H7 (cell line): ENCODE results near the gene ZC3H18. TPM values are rescaled to one million over a fixed set of nuclear protein-coding genes. Genes with fewer than 3 reads are reported as not detected.

Experiments
- DNase-seq: peaks from one replicate; pipeline ENCODE4 v3.0.0; 2012
- H3K27me3 ChIP-seq: 2 replicates; pipeline ENCODE4 v1.6.0; 2011; ENCODE audit warnings: mild to moderate bottlenecking, low read length; ENCODE audit not compliant: control insufficient read depth, insufficient read depth
- H3K36me3 ChIP-seq: replicated peaks from 2 replicates; pipeline ENCODE4 v1.5.1; 2011; ENCODE audit warnings: low read length; ENCODE audit not compliant: control insufficient read depth, insufficient read depth
- H3K4me3 ChIP-seq: 2 replicates; pipeline ENCODE4 v1.5.1; 2011; ENCODE audit warnings: low read depth, mild to moderate bottlenecking, control low read depth, low read length, moderate library complexity; ENCODE audit not compliant: insufficient read depth
- total RNA-seq: library from RNA; depleted of rRNA; stranded (reverse); fragments of >200 nt; shearing (Covaris generic); gene quantifications from 2 replicates; pipeline ENCODE4 v1.2.3, GENCODE V29; 2014

Gene ZC3H18
- total RNA-seq, 1 experiment from 2014 or later = 19.5 TPM

DNA sequence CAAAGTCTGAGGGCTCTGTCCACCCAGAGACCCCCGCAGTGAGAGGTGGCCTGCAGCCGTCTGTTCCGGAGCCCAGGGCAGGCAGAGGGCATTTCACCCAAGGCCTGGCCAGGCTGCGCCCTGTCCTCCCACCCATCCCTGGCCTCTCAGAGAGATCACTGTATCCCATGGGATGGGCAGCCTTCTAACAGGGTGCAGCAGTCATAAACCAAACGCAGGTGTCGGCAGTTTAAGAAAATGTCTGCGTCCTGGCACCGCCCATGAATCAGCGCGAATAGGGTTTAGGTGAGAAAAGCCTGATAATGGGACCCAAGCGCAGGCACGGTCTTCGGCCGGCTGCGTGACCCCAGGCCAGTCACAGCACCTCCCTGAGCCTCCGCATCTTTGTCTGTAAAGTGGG, 75.3 kb downstream of the ZC3H18 start:
- H3K4me3 ChIP-seq = no peak overlapping the region
- no peaks in the 10 kb centered on the region for H3K27me3 ChIP-seq
- no peak for DNase-seq
- H3K36me3 ChIP-seq = no peaks in the 10 kb centered on the region

- H3K27me3 ChIP-seq = no peaks in the 10 kb centered on the region
- no peak for DNase-seq
Measured at GRCh38 chr16:88645941-88646340, 75.7 kb downstream of the ZC3H18 start.

DNA sequence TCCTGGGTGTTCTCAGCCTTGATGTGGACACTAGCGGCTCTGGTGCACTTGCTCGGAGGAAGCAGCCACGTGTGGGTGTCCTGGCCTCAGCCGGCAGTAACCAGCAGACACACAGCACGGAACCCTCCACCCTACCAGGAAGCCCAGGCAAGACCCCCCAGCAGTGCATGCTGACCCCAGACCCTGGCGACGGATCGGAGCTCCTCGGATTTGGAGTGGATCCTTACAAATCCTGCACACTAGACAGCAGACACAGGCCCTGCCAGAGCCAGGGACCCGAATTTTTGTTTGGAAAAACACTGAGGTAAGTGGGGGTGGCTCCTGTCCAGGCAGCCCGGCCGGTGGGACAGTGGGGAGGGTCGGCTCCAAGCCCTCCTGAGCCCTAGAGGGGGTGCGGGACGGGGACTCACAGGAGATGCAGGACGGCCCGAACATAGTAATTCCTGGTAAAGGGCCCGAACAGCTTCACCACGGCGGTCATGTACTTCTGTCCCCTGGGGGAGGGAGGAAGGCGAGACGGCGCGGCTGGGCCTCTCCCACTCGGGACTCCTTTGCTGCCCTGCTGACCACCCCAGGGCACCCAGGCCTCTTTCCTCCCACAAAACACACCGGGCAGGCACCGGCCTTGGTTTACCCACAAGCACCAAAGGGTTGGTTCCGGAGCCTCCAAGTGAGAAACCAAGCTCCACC, 76.3 kb downstream of the ZC3H18 start:
- no peaks in the 10 kb centered on the region for H3K36me3 ChIP-seq
- no peak for DNase-seq
- H3K4me3 ChIP-seq = no peak overlapping the region
- H3K27me3 ChIP-seq = no peaks in the 10 kb centered on the region

More at GRCh38 chr16:88645941-88646340, 75.7 kb downstream of the ZC3H18 start:
- no peak overlapping the region for H3K4me3 ChIP-seq
- H3K36me3 ChIP-seq = no peaks in the 10 kb centered on the region

DNA sequence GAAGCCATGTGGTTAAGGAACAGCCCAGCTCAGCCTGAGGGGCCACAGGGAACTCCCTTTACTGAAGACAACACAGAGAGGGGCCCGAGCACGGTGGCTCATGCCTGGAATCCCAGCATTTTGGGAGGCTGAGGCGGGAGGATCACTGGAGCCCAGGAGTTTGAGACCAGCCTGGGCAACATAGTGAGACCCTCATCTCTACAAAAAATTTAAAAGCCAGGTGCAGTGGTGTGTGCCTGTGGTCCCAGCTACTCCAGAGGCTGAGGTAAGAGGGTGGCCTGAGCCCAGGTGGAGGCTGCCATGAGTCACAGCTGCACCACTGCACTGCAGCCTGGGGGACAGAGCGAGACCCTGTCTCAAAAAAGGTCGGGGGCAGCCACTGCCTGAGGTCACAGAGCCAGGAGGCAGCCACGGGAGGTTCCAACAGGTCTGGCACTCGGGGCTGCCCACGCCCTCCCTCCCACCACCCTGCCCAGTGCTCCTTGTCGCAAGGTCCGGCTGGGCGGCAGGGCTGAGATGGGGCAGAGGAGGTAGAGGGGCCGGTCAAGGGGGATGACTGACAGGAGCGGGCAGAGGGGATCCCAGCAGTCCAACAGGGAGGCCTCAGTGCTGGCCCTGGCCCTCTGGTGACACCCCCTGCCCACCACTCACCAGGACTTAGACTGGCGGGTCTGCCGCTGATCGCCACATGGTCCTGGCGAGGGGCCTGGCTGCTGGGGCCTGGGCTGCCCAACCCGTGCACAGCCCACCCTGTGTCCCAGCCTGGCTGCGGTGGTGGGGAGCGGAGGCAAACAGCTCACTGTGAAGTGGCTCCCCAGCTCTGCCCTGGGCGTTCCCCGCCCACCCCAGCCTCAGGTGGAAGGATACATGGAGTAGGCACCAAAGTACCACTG, 77.2 kb downstream of the ZC3H18 start:
- no peaks in the 10 kb centered on the region for H3K27me3 ChIP-seq
- no peaks in the 10 kb centered on the region for H3K36me3 ChIP-seq
- no peak overlapping the region for H3K4me3 ChIP-seq
- no peak for DNase-seq

DNA sequence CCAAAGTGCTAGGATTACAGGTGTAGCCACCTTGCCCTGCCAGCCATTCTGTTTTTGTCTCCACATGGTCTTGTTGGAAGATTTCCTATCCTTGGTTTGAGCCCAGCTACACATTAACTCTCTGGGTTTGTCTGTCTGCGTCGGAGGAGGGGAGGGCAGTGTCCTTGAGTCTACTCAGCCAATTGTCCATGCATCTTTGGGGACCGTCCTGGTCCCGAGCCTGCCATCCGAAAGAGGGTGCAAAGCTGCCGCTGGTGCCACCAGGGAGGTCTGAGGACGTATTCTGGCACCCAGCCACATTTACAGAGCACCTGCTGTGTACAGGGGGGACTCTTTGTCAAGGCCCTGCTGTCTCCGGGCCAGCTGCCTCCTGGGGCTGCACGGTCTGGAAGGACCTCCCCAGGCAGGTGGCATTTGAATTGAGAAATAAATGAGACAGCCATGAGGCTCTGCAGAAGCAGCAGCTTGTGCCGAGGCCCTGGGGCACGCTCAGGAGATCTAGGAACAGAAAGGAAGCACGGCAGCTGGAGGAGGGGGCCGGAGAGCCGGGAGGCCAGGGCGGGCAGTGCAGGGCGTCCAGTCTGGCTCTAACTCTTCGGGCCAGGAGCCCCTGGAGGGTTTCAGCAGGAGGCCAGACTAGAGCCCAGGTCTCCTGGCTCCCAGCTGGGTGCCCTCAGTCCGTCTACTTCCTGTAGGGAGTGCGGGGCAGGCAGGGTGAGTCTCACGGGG, 79.2 kb downstream of the ZC3H18 start:
- peak overlapping the region; percentile 90; the same call in 1 of the 2 replicates for H3K4me3 ChIP-seq
- H3K36me3 ChIP-seq = no peaks in the 10 kb centered on the region; the same call in 1 of the 2 replicates
- H3K27me3 ChIP-seq = no peaks in the 10 kb centered on the region
- no peak for DNase-seq

- Histone ChIP-seq H3K27me3 (no peaks in the 10 kb centered on the region), H3K4me3 (peak overlapping the region; percentile 90), H3K36me3 (peaks cover 2% of the 10 kb centered on the region; the same call in 1 of the 2 replicates)
- DNase-seq = peak; percentile 89
Measured at GRCh38 chr16:88649924-88650748, 79.9 kb downstream of the ZC3H18 start.

GRCh38 chr16:88650749-88651275, 80.6 kb downstream of the ZC3H18 start, which contains the start of gene CYBA:
TSS of gene CYBA (minus strand) at chr16:88651053. CDS start at chr16:88651013, 40 bp downstream.
- Histone ChIP-seq H3K27me3 (no peaks in the 10 kb centered on the region), H3K4me3 (peak within 1 kb of the TSS; percentile 90), H3K36me3 (peaks cover 2% of the 10 kb centered on the region; the same call in 1 of the 2 replicates)
- peak; percentile 98 for DNase-seq

DNA sequence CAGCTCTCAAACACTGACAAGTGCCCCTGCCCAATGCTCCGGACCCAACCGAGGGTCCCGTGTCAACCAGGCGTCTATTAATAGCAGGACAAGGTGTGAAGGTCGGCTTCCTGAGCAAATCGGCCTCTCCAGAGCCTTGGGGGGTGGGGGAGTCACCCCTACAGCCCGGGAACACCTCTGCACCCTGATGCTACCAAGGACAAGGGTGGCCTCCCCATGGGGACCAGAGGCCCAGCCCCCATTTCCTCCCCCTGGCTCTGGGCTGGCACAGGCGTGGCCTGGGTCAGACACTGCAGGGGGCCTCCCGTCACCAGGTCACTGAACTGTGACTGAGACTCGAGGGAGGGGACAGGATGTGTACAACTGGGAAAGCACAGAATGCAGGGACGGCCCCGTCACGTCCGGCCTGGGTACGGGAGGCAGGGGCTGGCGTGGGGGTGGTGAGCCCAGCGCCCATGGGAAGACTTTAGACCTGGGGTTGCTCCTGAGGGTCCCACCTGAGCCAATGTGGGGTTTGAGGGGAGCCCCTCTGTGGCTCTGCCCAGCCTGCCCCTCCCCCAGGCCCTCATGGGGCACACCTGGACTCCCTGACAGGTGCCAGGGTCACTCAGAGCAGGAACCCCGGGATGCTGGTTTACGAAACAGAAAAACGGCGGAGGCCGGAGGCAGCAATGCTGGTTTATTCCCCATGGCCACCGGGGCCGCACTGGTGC, 81.2 kb downstream of the ZC3H18 start:
- Histone ChIP-seq H3K27me3 (no peaks in the 10 kb centered on the region), H3K4me3 (peak overlapping the region; percentile 90), H3K36me3 (peaks cover 2% of the 10 kb centered on the region; the same call in 1 of the 2 replicates)
- DNase-seq = no peak

GRCh38 chr16:88651989-88652761, 82.0 kb downstream of the ZC3H18 start:
- peaks cover 2% of the 10 kb centered on the region; the same call in 1 of the 2 replicates for H3K36me3 ChIP-seq
- DNase-seq = no peak

GRCh38 chr16:88652762-88653063, 82.5 kb downstream of the ZC3H18 start:
- H3K36me3 ChIP-seq = peaks cover 2% of the 10 kb centered on the region; the same call in 1 of the 2 replicates

More at GRCh38 chr16:88651989-88652761, 82.0 kb downstream of the ZC3H18 start:
- no peaks in the 10 kb centered on the region for H3K27me3 ChIP-seq
- H3K4me3 ChIP-seq = no peak overlapping the region

GRCh38 chr16:88653101-88653500, 82.9 kb downstream of the ZC3H18 start:
- H3K4me3 ChIP-seq = no peak overlapping the region
- H3K36me3 ChIP-seq = peaks cover 2% of the 10 kb centered on the region; the same call in 1 of the 2 replicates
- no peaks in the 10 kb centered on the region for H3K27me3 ChIP-seq
- no peak for DNase-seq

More at GRCh38 chr16:88652762-88653063, 82.5 kb downstream of the ZC3H18 start:
- Histone ChIP-seq H3K4me3 (no peak overlapping the region), H3K27me3 (no peaks in the 10 kb centered on the region)
- no peak for DNase-seq

DNA sequence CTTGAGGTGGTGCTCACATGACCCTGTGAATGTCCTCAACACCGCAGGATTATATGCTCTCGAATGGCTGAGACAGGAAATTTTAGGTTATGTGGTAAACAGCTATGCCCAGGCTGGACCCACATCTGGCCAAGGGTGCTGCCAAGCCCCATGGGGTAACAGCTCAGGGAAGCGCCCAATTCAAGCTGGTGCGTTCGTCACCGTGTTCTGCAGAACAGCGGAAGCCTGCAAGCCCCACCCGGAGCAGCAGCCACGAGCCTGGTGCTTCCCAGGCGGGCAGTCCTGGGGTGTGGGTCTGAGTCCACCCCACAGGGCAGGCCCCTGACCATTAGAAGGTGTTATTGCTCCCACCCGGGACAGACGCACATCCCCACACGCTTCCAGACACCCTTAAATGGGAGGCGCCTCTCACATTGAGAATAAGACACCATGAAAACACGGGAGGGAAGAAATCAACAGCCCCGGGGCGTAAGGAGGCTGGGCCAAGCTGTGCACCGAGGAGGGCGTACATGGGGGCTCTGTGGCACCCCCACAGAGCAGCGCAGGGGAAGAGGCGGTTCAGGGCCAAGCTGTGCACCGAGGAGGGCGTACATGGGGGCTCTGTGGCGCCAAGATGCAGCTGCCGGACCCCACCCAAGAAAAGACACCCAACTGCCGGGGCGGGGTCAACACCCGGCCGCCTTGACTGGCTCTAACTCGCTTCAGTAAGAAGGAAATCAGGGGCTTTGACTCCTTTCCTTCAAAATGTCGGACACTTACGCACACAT, 83.6 kb downstream of the ZC3H18 start:
- DNase-seq = no peak
- Histone ChIP-seq H3K36me3 (peaks cover 2% of the 10 kb centered on the region; the same call in 1 of the 2 replicates), H3K27me3 (no peaks in the 10 kb centered on the region), H3K4me3 (no peak overlapping the region)
